ENCODE measurements around the gene ANO1. TPM values are rescaled to one million over a fixed set of nuclear protein-coding genes. Genes with fewer than 3 reads are reported as not detected.

ANO1 gene
- total and polyA plus RNA-seq, 2 of the 8 experiments (the other 6 are each of a cell fraction or from before 2014, with no cell fraction given): 4.7 to 5.0 TPM

DNA sequence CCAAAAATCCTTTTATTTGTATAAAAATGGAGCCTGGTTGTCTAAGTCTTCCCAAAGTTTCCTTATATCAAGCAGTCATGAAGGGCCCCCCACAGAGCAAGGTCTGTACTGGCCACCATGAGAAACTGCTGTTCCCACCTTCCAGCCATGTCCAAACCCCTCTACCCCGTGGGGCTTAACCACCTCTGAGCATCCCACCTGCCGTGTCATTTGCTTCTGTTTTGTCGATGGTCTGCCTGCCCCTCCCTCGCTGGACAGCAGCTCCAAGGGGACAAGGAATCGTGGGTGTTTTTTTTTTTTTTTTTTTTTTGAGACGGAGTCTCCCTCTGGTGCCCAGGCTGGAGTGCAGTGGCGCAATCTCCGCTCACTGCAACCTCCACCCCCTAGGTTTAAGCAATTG, 11.1 kb upstream of the ANO1 start (continued):
- TF ChIP-seq JUND (IDR thresholded peaks at IDR 0.05; ENCODE audit: low read length): no peak
- no peak for TF ChIP-seq YY1 (IDR thresholded peaks at IDR 0.05; ENCODE audit: low read depth, low read length)
